ENCODE data around the gene LGALS14. TPM values are rescaled to one million over a fixed set of nuclear protein-coding genes. Genes with fewer than 3 reads are reported as not detected.

The LGALS14 gene
- total RNA-seq, 1 donor from 2014 or later = not detected

- no peak for DNase-seq (ENCODE audit: low read depth)
Observed at GRCh38 chr19:39746836-39747529, 42.7 kb downstream of the LGALS14 start.

DNA sequence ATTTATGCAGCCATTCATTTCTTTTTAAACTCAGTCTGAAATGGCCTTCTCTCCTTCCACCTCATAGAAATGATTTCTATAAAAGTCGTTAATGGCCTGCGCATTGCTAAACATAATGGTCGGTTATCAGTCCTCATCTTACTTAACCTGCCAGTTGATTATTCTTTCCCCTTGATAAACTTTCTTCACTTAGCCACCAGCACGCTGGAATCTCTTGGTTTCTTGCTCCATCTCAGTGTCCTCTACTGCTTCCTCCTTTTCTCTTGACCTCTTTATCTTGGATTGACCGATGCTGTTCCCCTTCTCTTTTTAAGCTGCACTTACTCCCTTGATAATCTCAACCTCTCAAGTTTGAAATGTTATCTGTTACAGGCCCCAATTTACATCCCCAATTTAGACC, 45.7 kb downstream of the LGALS14 start:
- no peak for DNase-seq (ENCODE audit: low read depth)

GRCh38 chr19:39752390-39752789, 48.1 kb downstream of the LGALS14 start:
- no peak for DNase-seq (ENCODE audit: low read depth)

DNA sequence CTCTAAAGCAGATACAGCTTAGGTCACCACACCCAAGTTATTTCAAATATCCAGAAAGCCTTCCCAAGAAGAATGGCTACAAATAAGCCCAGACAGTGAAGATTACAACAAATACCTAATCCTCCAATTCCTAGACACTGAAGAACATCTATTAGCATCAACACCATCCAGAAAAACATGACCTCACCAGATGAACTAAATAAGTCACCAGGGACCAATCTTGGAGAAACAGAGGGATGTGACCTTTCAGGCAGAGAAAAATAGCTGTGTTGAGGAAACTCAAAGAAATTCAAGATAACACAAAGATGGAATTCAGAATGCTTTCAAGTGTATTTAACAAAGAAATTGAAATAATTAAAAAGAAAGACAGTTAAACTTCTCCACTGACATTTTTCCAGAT, 48.5 kb downstream of the LGALS14 start:
- DNase-seq (ENCODE audit: low read depth) = no peak

- DNase-seq (ENCODE audit: low read depth) = no peak
Observed at GRCh38 chr19:39754544-39754943, 50.3 kb downstream of the LGALS14 start.

DNA sequence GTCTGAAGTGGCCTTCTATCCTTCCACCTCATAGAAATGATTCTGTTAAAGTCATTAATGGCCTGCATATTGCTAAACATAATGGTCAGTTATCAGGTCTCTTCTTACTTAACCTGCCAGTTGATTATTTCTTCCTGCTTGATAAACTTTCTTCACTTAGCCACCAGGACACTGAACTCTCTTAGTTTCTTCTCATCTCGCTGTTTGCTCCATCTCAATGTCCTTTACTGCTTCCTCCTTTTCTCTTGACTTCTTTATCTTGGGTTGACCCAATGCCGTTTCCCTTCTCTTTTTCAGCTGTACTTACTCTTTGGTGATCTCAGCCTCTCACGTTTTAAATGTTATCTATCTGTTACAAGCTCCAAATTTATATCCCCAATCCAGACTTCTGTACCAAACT, 50.7 kb downstream of the LGALS14 start:
- DNase-seq (ENCODE audit: low read depth) = no peak

Other genes with a start within 250 kb of the LGALS14 start
- gene TIMM50, start 223.6 kb upstream of the LGALS14 start, total RNA-seq = 43.6 and 71.4 TPM in 2 replicates
- 0.05 TPM in 1 of 2 replicates, not detected in the other for gene DLL3, start 205.5 kb upstream of the LGALS14 start, total RNA-seq
- gene SELENOV, start 189.3 kb upstream of the LGALS14 start, total RNA-seq = not detected in 2 replicates
- gene EID2B, start 171.6 kb upstream of the LGALS14 start, total RNA-seq = 2.1 and 2.5 TPM in 2 replicates
- 5.4 and 16.9 TPM in 2 replicates for gene EID2, start 164.3 kb upstream of the LGALS14 start, total RNA-seq
- gene LGALS13, start 102.0 kb upstream of the LGALS14 start, total RNA-seq = not detected in 2 replicates
- gene LGALS16, start 48.6 kb upstream of the LGALS14 start, total RNA-seq = not detected in 2 replicates
- gene CLC, start 33.5 kb downstream of the LGALS14 start, total RNA-seq = not detected in 2 replicates
- gene LEUTX, start 74.4 kb downstream of the LGALS14 start, total RNA-seq = not detected in 2 replicates
- 9.9 and 47.1 TPM in 2 replicates for gene DYRK1B, start 129.7 kb downstream of the LGALS14 start, total RNA-seq
- gene FBL, start 141.9 kb downstream of the LGALS14 start, total RNA-seq = 89.2 and 159 TPM in 2 replicates
- gene FCGBP, start 230.2 kb downstream of the LGALS14 start, total RNA-seq = 1.9 and 26.3 TPM in 2 replicates